Osteoblast (primary cell): Measurements from ENCODE around the gene ELP1. TPM values are rescaled to one million over a fixed set of nuclear protein-coding genes. Genes with fewer than 3 reads are reported as not detected.

Experiments used
- DNase-seq: peaks from one replicate; pipeline ENCODE4 v3.0.0; 2011; ENCODE audit warnings: low spot score, mixed read lengths; ENCODE audit not compliant: insufficient read length; ENCODE audit errors: missing footprints
- H2AFZ ChIP-seq: 2 replicates; pipeline ENCODE4 v1.6.0; 2011; ENCODE audit warnings: mild to moderate bottlenecking, low read length
- H3K27ac ChIP-seq: 2 replicates; pipeline ENCODE4 v1.5.1; 2011; ENCODE audit warnings: mild to moderate bottlenecking, low read depth, low read length, moderate library complexity
- H3K27me3 ChIP-seq: 2 replicates; pipeline ENCODE4 v1.6.0; 2012; ENCODE audit warnings: mild to moderate bottlenecking, control low read depth, inconsistent platforms, low read length, moderate library complexity; ENCODE audit not compliant: insufficient read depth
- H3K36me3 ChIP-seq: 2 replicates; pipeline ENCODE4 v1.5.1; 2011; ENCODE audit warnings: mild to moderate bottlenecking, low read length, control low read depth, moderate library complexity; ENCODE audit not compliant: insufficient read depth
- H3K4me1 ChIP-seq: 2 replicates; pipeline ENCODE4 v1.5.1; 2011; ENCODE audit warnings: mild to moderate bottlenecking, low read length, control low read depth, moderate library complexity; ENCODE audit not compliant: insufficient read depth
- H3K4me2 ChIP-seq: 2 replicates; pipeline ENCODE4 v1.6.0; 2011; ENCODE audit warnings: mild to moderate bottlenecking, low read length; ENCODE audit not compliant: insufficient read depth
- H3K4me3 ChIP-seq: fragments of 200-600 bp; sonication (generic); 3 replicates; pipeline ENCODE4 v1.5.1; 2012; ENCODE audit warnings: mild to moderate bottlenecking, low read length, inconsistent platforms; ENCODE audit not compliant: insufficient read depth
- H3K79me2 ChIP-seq: 2 replicates; pipeline ENCODE4 v1.6.0; 2012; ENCODE audit warnings: mild to moderate bottlenecking, low read length, control low read depth, inconsistent platforms; ENCODE audit not compliant: insufficient read depth
- H3K9me3 ChIP-seq: 2 replicates; pipeline ENCODE4 v1.5.1; 2011; ENCODE audit warnings: low read depth, low read length, control low read depth
- H4K20me1 ChIP-seq: 2 replicates; pipeline ENCODE4 v1.6.0; 2012; ENCODE audit warnings: mild to moderate bottlenecking, low read length, control low read depth; ENCODE audit not compliant: insufficient read depth
- small RNA-seq: library from RNA; depleted of rRNA; stranded (forward); fragments of <200 nt; gene quantifications from one replicate; pipeline ENCODE3, GENCODE V24; 2012
- total RNA-seq: library from RNA; depleted of rRNA; stranded (reverse); fragments of >200 nt; gene quantifications from 2 replicates; pipeline ENCODE4 v1.2.3, GENCODE V29; 2012
- TF ChIP-seq, protein P1 (sequence below): IDR thresholded peaks from 2 replicates; pipeline ENCODE4 v1.5.1; 2011; ENCODE audit warnings: mild to moderate bottlenecking, low read depth, low read length, moderate library complexity; ENCODE audit errors: extremely low read depth

Gene ELP1
- total RNA-seq, 1 donor, result 24.2 TPM

DNA sequence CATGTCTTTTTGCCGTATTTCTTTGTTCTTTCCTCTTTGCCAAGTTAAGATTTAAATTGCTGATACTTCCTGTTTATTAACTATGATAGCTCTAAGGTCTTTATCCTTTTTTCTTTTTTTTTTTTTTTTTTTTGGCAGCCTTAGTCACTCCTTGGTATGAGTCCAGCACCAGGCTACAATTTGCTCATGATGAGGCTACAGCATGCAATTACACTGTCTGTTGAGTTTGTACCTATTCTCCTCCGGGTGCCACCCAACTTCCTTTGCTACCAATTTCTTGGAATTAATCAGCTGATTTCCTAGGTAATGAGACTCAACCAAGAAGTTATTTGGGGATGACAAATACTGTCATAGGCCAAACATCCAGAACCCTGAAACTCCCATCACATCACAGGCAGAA lies 103.7 kb downstream of the ELP1 start:
- DNase-seq, result no peak
- no peak overlapping the region for H3K4me2 ChIP-seq
- no peaks in the 10 kb centered on the region for H3K79me2 ChIP-seq

DNA sequence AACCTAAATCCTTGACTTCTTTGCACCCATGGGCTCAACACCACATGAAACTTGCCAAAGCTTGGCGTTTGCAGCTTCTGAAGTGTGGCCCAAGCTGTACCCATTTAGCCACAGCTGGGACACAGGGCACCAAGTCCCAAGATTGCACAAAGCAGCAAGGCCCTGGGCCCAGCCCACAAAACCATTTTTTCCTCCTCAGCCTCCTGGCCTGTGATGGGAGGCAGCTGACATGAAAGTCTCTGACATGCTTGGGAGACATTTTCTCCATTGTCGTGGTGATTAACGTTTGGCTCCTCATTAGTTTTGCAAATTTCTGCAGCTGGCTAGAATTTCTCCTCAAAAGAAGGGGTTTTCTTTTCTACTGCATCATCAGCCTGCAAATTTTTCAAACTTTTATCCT lies 110.1 kb downstream of the ELP1 start:
- H3K27ac ChIP-seq, result no peak overlapping the region
- no peak overlapping the region for H2AFZ ChIP-seq
- TF ChIP-seq, protein P1, sequence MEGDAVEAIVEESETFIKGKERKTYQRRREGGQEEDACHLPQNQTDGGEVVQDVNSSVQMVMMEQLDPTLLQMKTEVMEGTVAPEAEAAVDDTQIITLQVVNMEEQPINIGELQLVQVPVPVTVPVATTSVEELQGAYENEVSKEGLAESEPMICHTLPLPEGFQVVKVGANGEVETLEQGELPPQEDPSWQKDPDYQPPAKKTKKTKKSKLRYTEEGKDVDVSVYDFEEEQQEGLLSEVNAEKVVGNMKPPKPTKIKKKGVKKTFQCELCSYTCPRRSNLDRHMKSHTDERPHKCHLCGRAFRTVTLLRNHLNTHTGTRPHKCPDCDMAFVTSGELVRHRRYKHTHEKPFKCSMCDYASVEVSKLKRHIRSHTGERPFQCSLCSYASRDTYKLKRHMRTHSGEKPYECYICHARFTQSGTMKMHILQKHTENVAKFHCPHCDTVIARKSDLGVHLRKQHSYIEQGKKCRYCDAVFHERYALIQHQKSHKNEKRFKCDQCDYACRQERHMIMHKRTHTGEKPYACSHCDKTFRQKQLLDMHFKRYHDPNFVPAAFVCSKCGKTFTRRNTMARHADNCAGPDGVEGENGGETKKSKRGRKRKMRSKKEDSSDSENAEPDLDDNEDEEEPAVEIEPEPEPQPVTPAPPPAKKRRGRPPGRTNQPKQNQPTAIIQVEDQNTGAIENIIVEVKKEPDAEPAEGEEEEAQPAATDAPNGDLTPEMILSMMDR, result no peak
- H4K20me1 ChIP-seq, result no peaks in the 10 kb centered on the region
- H3K9me3 ChIP-seq, result no peaks in the 10 kb centered on the region
- DNase-seq, result no peak
- H3K36me3 ChIP-seq, result no peaks in the 10 kb centered on the region
- peaks cover 9% of the 10 kb centered on the region for H3K27me3 ChIP-seq
- no peak overlapping the region for H3K4me3 ChIP-seq
- H3K4me2 ChIP-seq, result no peak overlapping the region
- no peaks in the 10 kb centered on the region for H3K79me2 ChIP-seq
- no peaks in the 10 kb centered on the region for H3K4me1 ChIP-seq

More for the DNA sequence above, 103.7 kb downstream of the ELP1 start:
- Histone ChIP-seq H3K9me3 (no peaks in the 10 kb centered on the region), H3K36me3 (no peaks in the 10 kb centered on the region), H2AFZ (no peak overlapping the region), H4K20me1 (no peaks in the 10 kb centered on the region), H3K27me3 (peaks cover 9% of the 10 kb centered on the region), H3K4me1 (peaks cover 7% of the 10 kb centered on the region), H3K27ac (no peak overlapping the region), H3K4me3 (no peak overlapping the region)
- TF ChIP-seq, protein P1, result no peak

Small RNA genes lying within 50 kb of the gene (small RNA-seq; reads per million reads assigned to genes)
- gene AL359692.1, result not detected

Other genes starting within 250 kb of the ELP1 start
- not detected in 2 replicates for gene ACTL7B, start 78.1 kb downstream of the ELP1 start, total RNA-seq
- not detected in 2 replicates for gene ACTL7A, start 71.9 kb downstream of the ELP1 start, total RNA-seq
- gene ABITRAM, start 276 bp upstream of the ELP1 start, total RNA-seq, result 9.0 and 10.0 TPM in 2 replicates
- 99.0 and 118 TPM in 2 replicates for gene CTNNAL1, start 79.4 kb upstream of the ELP1 start, total RNA-seq
- gene TMEM245, start 185.8 kb upstream of the ELP1 start, total RNA-seq, result 45.2 and 46.9 TPM in 2 replicates
- gene FRRS1L, start 233.1 kb upstream of the ELP1 start, total RNA-seq, result 0.29 and 0.36 TPM in 2 replicates